Fibroblast of lung (primary cell): ENCODE results near the gene PFKM. TPM values are rescaled to one million over a fixed set of nuclear protein-coding genes. Genes with fewer than 3 reads are reported as not detected.

Experiments
- DNase-seq, 2 donors: peaks; one replicate each; pipeline versions ENCODE4 v3.0.0 to v3.0.0-alpha.2; 2010; ENCODE audit warnings: low read depth in 2 of 2
- H2AFZ ChIP-seq: 2 replicates; pipeline ENCODE4 v1.5.1; 2012; ENCODE audit warnings: low read length, control low read depth, inconsistent platforms
- H3K27ac ChIP-seq: 2 replicates; pipeline ENCODE4 v1.5.1; 2011; ENCODE audit warnings: low read length, control low read depth; ENCODE audit not compliant: insufficient read depth
- H3K27me3 ChIP-seq: 2 replicates; pipeline ENCODE4 v1.5.1; 2011; ENCODE audit warnings: mild to moderate bottlenecking, low read length; ENCODE audit not compliant: control insufficient read depth, insufficient read depth
- H3K36me3 ChIP-seq: 2 replicates; pipeline ENCODE4 v1.5.1; 2011; ENCODE audit warnings: low read length; ENCODE audit not compliant: control insufficient read depth, insufficient read depth
- H3K4me1 ChIP-seq: 2 replicates; pipeline ENCODE4 v1.5.1; 2011; ENCODE audit warnings: low read length; ENCODE audit not compliant: control insufficient read depth, insufficient read depth; ENCODE audit errors: extremely low read depth
- H3K4me2 ChIP-seq: 2 replicates; pipeline ENCODE4 v1.5.1; 2011; ENCODE audit warnings: low read length, control low read depth; ENCODE audit not compliant: insufficient read depth; ENCODE audit errors: extremely low read depth
- H3K4me3 ChIP-seq, 4 experiments: fragments of 200-600 bp in 1 of 4; sonication (generic) in 1 of 4; replicated peaks in 1 of 4; 2 replicates each; pipeline ENCODE4 v1.5.1; 2011 to 2016; ENCODE audit warnings: low read length in 4 of 4, low read depth in 3 of 4, mild to moderate bottlenecking in 3 of 4, control low read depth in 2 of 4, inconsistent platforms in 1 of 4, mixed read lengths in 1 of 4; ENCODE audit not compliant: insufficient read depth in 1 of 4; ENCODE audit errors: control extremely low read depth in 1 of 4
- H3K79me2 ChIP-seq: 2 replicates; pipeline ENCODE4 v1.5.1; 2012; ENCODE audit warnings: mild to moderate bottlenecking, low read length, inconsistent platforms; ENCODE audit not compliant: control insufficient read depth, insufficient read depth
- H3K9ac ChIP-seq: 2 replicates; pipeline ENCODE4 v1.5.1; 2011; ENCODE audit warnings: mild to moderate bottlenecking, low read length, control low read depth; ENCODE audit not compliant: insufficient read depth
- H3K9me3 ChIP-seq: 2 replicates; pipeline ENCODE4 v1.5.1; 2012; ENCODE audit warnings: low read depth, low read length; ENCODE audit not compliant: control insufficient read depth, insufficient read depth
- H4K20me1 ChIP-seq: 2 replicates; pipeline ENCODE4 v1.5.1; 2011; ENCODE audit warnings: low read length; ENCODE audit not compliant: control insufficient read depth, insufficient read depth; ENCODE audit errors: extremely low read depth
- EZH2 ChIP-seq: IDR thresholded peaks from 2 replicates; pipeline ENCODE4 v1.5.1; 2012; ENCODE audit warnings: low read length, control low read depth, mild to moderate bottlenecking; ENCODE audit errors: missing control alignments
- polyA plus RNA-seq, 2 donors: library from polyadenylated mRNA; depleted of rRNA in 1 of 2; stranded (reverse) in 1 of 2; unstranded in 1 of 2; fragments of >200 nt; gene quantifications; 2 replicates each; pipeline ENCODE4 v1.2.1, GENCODE V29; 2011 to 2012; ENCODE audit warnings: missing spikeins in 1 of 2
- total RNA-seq: library from RNA; depleted of rRNA; stranded (reverse); fragments of >200 nt; gene quantifications from 2 replicates; pipeline ENCODE4 v1.2.1, GENCODE V29; 2014
- TF ChIP-seq, protein P1 (sequence below), 2 donors: IDR thresholded peaks in 1 of 2; conservative IDR thresholded peaks in 1 of 2; 1 replicate in 1 of 2; 2 replicates in 1 of 2; pipeline ENCODE4 v1.5.1; 2011 to 2012; ENCODE audit warnings: low read length in 2 of 2, control low read depth in 1 of 2, inconsistent platforms in 1 of 2, low read depth in 1 of 2, mild to moderate bottlenecking in 1 of 2

Gene PFKM
- total and polyA plus RNA-seq, 2 donors (not counting 1 experiment from before 2014, with no cell fraction given): 88.4 to 98.9 TPM

DNA sequence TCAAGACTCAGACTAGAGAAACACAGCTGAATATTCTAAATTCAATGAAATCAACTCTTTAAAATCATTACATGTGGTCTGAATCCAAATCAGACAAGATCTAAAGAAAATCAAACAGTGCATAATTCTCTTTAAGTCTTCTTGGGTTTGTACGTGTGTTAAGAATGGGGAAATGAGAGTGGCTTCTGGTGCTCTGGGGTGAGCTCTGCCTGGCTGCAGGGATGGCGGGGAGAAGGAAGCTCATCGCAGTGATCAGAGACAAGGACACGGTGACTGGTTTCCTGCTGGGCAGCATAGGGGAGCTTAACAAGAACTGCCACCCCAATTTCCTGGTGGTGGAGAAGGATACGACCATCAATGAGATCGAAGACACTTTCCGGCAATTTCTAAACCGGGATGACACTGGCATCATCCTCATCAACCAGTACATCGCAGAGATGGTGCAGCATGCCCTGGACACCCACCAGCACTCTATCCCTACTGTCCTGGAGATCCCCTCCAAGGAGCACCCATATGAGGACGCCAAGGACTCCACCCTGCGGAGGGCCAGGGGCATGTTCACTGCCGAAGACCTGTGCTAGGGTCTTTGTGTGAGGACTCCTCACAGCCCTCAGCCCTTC lies 34.2 kb upstream of the PFKM start:
- H3K27me3 ChIP-seq: no peaks in the 10 kb centered on the region
- H3K79me2 ChIP-seq: no peaks in the 10 kb centered on the region
- no peaks in the 10 kb centered on the region for H4K20me1 ChIP-seq
- no peak overlapping the region for H3K4me3 ChIP-seq
- no peaks in the 10 kb centered on the region for H3K9me3 ChIP-seq
- H2AFZ ChIP-seq: no peak overlapping the region
- no peak for DNase-seq
- no peak overlapping the region for H3K4me2 ChIP-seq
- no peak for TF ChIP-seq EZH2
- TF ChIP-seq, protein P1, sequence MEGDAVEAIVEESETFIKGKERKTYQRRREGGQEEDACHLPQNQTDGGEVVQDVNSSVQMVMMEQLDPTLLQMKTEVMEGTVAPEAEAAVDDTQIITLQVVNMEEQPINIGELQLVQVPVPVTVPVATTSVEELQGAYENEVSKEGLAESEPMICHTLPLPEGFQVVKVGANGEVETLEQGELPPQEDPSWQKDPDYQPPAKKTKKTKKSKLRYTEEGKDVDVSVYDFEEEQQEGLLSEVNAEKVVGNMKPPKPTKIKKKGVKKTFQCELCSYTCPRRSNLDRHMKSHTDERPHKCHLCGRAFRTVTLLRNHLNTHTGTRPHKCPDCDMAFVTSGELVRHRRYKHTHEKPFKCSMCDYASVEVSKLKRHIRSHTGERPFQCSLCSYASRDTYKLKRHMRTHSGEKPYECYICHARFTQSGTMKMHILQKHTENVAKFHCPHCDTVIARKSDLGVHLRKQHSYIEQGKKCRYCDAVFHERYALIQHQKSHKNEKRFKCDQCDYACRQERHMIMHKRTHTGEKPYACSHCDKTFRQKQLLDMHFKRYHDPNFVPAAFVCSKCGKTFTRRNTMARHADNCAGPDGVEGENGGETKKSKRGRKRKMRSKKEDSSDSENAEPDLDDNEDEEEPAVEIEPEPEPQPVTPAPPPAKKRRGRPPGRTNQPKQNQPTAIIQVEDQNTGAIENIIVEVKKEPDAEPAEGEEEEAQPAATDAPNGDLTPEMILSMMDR (conservative IDR thresholded peaks at IDR 0.05 in 1 of 2, IDR thresholded peaks at IDR 0.05 in 1 of 2; ENCODE audit: low read depth in 1 of 2, low read length in 2 of 2): no peak
- H3K36me3 ChIP-seq: peaks cover 8% of the 10 kb centered on the region
- no peaks in the 10 kb centered on the region for H3K4me1 ChIP-seq
- no peak overlapping the region for H3K9ac ChIP-seq
- H3K27ac ChIP-seq: no peak overlapping the region

DNA sequence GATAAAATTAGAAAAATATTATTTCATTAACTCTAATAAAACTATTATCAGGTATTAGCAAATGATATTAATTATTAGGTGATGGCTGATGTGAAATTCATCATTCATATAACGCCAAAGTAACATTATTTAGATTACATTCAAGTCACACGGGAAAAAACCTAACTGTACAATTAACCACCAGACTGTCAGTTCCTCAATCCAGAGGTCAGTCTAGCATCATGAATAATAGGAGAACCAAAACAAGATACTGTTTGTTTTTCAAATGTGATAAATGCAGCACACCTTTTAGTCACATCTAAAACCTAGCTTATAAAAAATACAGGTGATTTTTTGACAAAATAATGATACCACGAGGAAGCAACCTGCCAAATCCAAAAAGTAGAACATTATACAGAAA lies 32.8 kb upstream of the PFKM start:
- Histone ChIP-seq H3K79me2 (no peaks in the 10 kb centered on the region), H3K27ac (no peak overlapping the region), H3K4me3 (no peak overlapping the region), H3K9ac (no peak overlapping the region), H3K36me3 (peaks cover 8% of the 10 kb centered on the region), H3K4me1 (no peaks in the 10 kb centered on the region), H3K4me2 (no peak overlapping the region), H4K20me1 (no peaks in the 10 kb centered on the region), H3K9me3 (no peaks in the 10 kb centered on the region), H3K27me3 (no peaks in the 10 kb centered on the region), H2AFZ (no peak overlapping the region)
- TF ChIP-seq, protein P1 (conservative IDR thresholded peaks at IDR 0.05 in 1 of 2, IDR thresholded peaks at IDR 0.05 in 1 of 2; ENCODE audit: low read depth in 1 of 2, low read length in 2 of 2): no peak
- no peak for TF ChIP-seq EZH2
- DNase-seq: no peak

DNA sequence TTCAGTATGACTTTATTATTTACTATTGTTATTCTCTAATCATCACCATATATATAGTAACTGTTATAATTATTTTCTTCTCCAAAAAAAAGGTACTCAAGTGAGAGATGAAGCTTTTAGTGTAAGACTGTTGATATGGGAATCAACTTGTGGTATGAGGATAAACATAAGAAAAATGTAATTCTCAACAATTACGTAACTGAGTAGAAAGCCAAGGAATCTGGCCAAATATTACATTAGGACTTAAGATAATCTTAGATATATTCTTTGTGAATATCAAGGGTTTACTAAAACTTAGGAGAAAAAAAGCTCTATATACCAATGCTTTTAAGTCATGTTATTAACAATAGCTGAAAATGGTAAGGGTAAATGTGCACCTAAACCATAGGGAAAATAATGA lies 26.6 kb upstream of the PFKM start:
- DNase-seq: peak in 1 of 2 donors; percentile 38
- TF ChIP-seq, protein P1 (conservative IDR thresholded peaks at IDR 0.05 in 1 of 2, IDR thresholded peaks at IDR 0.05 in 1 of 2; ENCODE audit: low read depth in 1 of 2, low read length in 2 of 2): no peak
- no peak for TF ChIP-seq EZH2

More for the DNA sequence above, 26.6 kb upstream of the PFKM start:
- Histone ChIP-seq H2AFZ (no peak overlapping the region), H3K27me3 (no peaks in the 10 kb centered on the region), H3K36me3 (peaks cover 2% of the 10 kb centered on the region), H4K20me1 (no peaks in the 10 kb centered on the region), H3K4me2 (no peak overlapping the region), H3K9ac (no peak overlapping the region), H3K9me3 (no peaks in the 10 kb centered on the region), H3K27ac (no peak overlapping the region), H3K79me2 (no peaks in the 10 kb centered on the region), H3K4me1 (no peaks in the 10 kb centered on the region), H3K4me3 (no peak overlapping the region)
